HEK293 (cell line): ENCODE measurements around the gene OPA1.

Source experiments
- GLIS2 ChIP-seq: fragments of 450-650 bp; formaldehyde crosslinking; IDR thresholded peaks from 2 replicates; pipeline ENCODE4 v1.5.1; 2016; ENCODE audit warnings: missing biosample characterization, missing genetic modification characterization
- ZNF274 ChIP-seq, 2 experiments: fragments of 200-500 bp in 1 of 2; fragments of 450-650 bp in 1 of 2; sonication (Bioruptor generic) in 1 of 2; formaldehyde crosslinking in 1 of 2; IDR thresholded peaks; 2 replicates each; pipeline versions ENCODE4 v1.5.1 to v1.6.1; 2014 to 2016; ENCODE audit warnings: borderline replicate concordance in 1 of 2, inconsistent platforms in 1 of 2, low read length in 1 of 2, missing biosample characterization in 1 of 2, missing genetic modification characterization in 1 of 2
- ZNF416 ChIP-seq: fragments of 450-650 bp; formaldehyde crosslinking; IDR thresholded peaks from 2 replicates; pipeline ENCODE4 v1.5.1; 2016; ENCODE audit warnings: missing biosample characterization, missing genetic modification characterization
- TF ChIP-seq, protein P1 (sequence below): fragments of 450-650 bp; formaldehyde crosslinking; IDR thresholded peaks from 2 replicates; pipeline ENCODE4 v1.5.1; 2016; ENCODE audit warnings: missing biosample characterization, missing genetic modification characterization

DNA sequence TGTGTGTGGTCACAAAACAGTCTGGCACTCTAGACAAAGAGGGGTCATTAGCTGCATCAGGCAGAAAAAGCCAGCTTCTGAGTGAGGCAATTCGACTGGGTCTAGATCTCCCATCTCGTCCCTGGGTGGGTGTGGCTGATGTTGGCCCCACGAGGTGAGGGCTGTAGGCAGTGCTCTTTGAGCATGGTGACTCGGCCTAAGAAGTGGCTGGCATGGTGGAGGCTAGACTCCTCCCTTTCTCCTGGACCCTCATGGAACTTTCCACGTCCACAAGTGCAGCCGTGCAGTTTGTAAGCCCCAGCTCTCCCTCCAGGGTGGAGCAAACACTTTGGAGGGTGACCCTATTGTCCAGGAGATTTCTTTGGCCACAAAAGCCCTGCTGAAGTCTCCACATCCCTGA, 134.1 kb downstream of the OPA1 start:
- no peak for TF ChIP-seq GLIS2 (tag by site-specific recombination)
- TF ChIP-seq, protein P1, sequence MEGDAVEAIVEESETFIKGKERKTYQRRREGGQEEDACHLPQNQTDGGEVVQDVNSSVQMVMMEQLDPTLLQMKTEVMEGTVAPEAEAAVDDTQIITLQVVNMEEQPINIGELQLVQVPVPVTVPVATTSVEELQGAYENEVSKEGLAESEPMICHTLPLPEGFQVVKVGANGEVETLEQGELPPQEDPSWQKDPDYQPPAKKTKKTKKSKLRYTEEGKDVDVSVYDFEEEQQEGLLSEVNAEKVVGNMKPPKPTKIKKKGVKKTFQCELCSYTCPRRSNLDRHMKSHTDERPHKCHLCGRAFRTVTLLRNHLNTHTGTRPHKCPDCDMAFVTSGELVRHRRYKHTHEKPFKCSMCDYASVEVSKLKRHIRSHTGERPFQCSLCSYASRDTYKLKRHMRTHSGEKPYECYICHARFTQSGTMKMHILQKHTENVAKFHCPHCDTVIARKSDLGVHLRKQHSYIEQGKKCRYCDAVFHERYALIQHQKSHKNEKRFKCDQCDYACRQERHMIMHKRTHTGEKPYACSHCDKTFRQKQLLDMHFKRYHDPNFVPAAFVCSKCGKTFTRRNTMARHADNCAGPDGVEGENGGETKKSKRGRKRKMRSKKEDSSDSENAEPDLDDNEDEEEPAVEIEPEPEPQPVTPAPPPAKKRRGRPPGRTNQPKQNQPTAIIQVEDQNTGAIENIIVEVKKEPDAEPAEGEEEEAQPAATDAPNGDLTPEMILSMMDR (tag by site-specific recombination), result no peak
- no peak for TF ChIP-seq ZNF416 (tag by site-specific recombination)
- no peak for TF ChIP-seq ZNF274 (IDR thresholded peaks at IDR 0.05; ENCODE audit: low read length)
- no peak for TF ChIP-seq ZNF274 (tag by site-specific recombination; IDR thresholded peaks at IDR 0.05; ENCODE audit: borderline replicate concordance)
